ENCODE data around the gene SHB.

DNA sequence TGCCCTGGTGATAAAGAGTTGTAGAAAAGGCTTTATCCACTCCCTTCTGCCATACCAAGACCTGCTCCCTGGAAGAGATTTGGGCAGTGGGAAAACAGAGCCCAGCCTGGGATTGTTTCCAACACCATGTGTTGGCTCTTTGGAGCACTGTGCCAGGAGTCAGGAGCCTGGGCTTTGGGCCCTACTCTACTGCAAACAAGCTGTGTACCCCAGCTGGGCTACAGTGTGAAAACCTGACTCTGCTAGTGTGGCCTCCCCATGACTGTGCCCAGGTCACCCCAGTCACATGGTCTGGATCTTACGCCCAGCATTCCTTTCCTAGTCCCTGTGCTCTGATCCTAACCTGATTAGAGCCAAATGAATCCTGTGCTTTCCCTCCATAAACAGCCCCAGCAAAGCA, 39.3 kb upstream of the SHB start:
- no peak for TF ChIP-seq CTCF (IDR thresholded peaks at IDR 0.05)
- TF ChIP-seq POLR2A (IDR thresholded peaks at IDR 0.05): no peak
